Measurements from ENCODE around the gene GPR18.

Gene GPR18

DNA sequence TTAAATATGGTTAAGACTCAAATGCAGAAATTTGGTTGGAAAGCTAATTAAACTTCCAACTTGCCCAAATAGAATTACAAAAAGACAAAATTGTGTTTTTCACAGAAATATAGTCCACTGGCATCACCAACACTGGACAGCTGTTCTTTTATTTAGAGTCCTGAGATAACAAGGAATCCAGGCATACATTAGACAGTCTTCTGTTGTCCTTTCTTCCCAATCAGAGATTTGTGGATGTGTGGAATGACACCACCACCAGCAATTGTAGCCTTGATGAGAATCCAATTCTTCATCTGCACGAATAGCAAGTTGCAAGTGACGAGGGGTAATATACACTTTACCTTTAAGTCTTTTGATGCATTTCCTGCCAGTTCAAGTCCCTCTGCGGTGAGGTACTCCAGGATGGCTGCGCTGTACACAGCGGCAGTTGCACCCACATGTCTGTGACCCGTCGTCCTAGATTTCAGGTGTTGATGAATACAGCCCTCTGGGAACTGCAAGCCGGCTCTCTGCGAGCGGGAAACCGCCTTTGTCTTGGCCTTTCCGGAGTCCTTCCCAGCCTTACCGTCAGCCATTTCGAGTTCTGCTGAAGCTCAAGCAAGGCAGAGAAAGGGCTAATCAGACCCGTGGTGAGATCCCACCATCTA, 42.9 kb downstream of the GPR18 start:
- no peak overlapping the region for H3K27ac ChIP-seq (replicated peaks)
- DNase-seq (ENCODE audit: low read depth in 1 of 2, low spot score in 1 of 2) = no peak
- H3K27me3 ChIP-seq (ENCODE audit: insufficient read depth, poor library complexity, severe bottlenecking) = no peaks in the 10 kb centered on the region
- no peak overlapping the region for H3K4me3 ChIP-seq (replicated peaks; ENCODE audit: insufficient read depth, low read length)
- TF ChIP-seq GABPA (IDR thresholded peaks at IDR 0.05; ENCODE audit: low read depth) (no peak), CTCF (IDR thresholded peaks at IDR 0.05; ENCODE audit: insufficient read depth, low read length) (no peak), POLR2AphosphoS5 (IDR thresholded peaks at IDR 0.05; ENCODE audit: low read depth) (no peak), REST (IDR thresholded peaks at IDR 0.05; ENCODE audit: insufficient replicate concordance, low read depth) (no peak), SPI1 (IDR thresholded peaks at IDR 0.05; ENCODE audit: borderline replicate concordance, low read depth) (no peak)

DNA sequence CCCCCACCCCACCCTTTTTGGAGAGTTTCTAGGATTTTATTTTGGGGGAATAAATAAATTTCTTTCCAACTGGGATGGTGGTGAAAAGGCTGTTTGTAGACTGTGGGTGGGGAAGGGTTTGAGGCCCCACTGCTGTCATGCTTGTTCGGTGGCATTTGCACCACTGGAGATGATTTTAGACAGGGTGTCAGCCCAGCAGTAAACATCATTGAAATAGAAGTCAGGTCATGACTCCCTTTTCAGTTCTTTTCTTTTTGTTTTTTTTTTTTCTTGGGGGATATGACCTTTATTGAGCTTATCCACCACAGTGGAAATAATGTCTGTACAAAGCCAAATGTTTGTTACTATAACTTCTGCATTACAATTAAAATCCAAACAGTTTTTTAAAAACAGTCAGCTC, 43.4 kb downstream of the GPR18 start:
- DNase-seq (ENCODE audit: low read depth in 1 of 2, low spot score in 1 of 2) = no peak
- Histone ChIP-seq H3K27me3 (ENCODE audit: insufficient read depth, poor library complexity, severe bottlenecking) (no peaks in the 10 kb centered on the region), H3K27ac (replicated peaks) (no peak overlapping the region), H3K4me3 (replicated peaks; ENCODE audit: insufficient read depth, low read length) (no peak overlapping the region)
- TF ChIP-seq SPI1 (IDR thresholded peaks at IDR 0.05; ENCODE audit: borderline replicate concordance, low read depth) (no peak), REST (IDR thresholded peaks at IDR 0.05; ENCODE audit: insufficient replicate concordance, low read depth) (no peak), GABPA (IDR thresholded peaks at IDR 0.05; ENCODE audit: low read depth) (no peak), CTCF (IDR thresholded peaks at IDR 0.05; ENCODE audit: insufficient read depth, low read length) (no peak), POLR2AphosphoS5 (IDR thresholded peaks at IDR 0.05; ENCODE audit: low read depth) (no peak)

- TF ChIP-seq POLR2AphosphoS5 (IDR thresholded peaks at IDR 0.05; ENCODE audit: low read depth) = no peak
- no peak for TF ChIP-seq SPI1 (IDR thresholded peaks at IDR 0.05; ENCODE audit: borderline replicate concordance, low read depth)
- TF ChIP-seq GABPA (IDR thresholded peaks at IDR 0.05; ENCODE audit: low read depth) = no peak
- no peak for TF ChIP-seq REST (IDR thresholded peaks at IDR 0.05; ENCODE audit: insufficient replicate concordance, low read depth)
- no peak for TF ChIP-seq CTCF (IDR thresholded peaks at IDR 0.05; ENCODE audit: insufficient read depth, low read length)
- no peaks in the 10 kb centered on the region for H3K27me3 ChIP-seq (ENCODE audit: insufficient read depth, poor library complexity, severe bottlenecking)
- H3K27ac ChIP-seq (replicated peaks) = no peak overlapping the region
- no peak for DNase-seq (ENCODE audit: low read depth in 1 of 2, low spot score in 1 of 2)
- H3K4me3 ChIP-seq (replicated peaks; ENCODE audit: insufficient read depth, low read length) = no peak overlapping the region
These were observed 43.9 kb downstream of the GPR18 start for GRCh38 chr13:99214232-99214631.
